ENCODE data around the gene VEGFA.
A peak's percentile ranks its signal among the peaks of the same experiment; 100 is the strongest.

Gene VEGFA

GRCh38 chr6:43796903-43797890 lies 27.2 kb downstream of the VEGFA start:
- Histone ChIP-seq H3K9ac (ENCODE audit: low read length) (no peak overlapping the region), H3K9me3 (ENCODE audit: insufficient read depth, low read depth, low read length) (no peaks in the 10 kb centered on the region), H3K79me1 (ENCODE audit: low read length) (peaks cover 33% of the 10 kb centered on the region), H3K4me2 (ENCODE audit: low read length) (no peak overlapping the region), H3K18ac (ENCODE audit: low read length) (peak overlapping the region; percentile 36), H3K14ac (ENCODE audit: low read length) (peak overlapping the region; percentile 42), H2AFZ (ENCODE audit: insufficient read depth, low read length, poor library complexity) (no peak overlapping the region), H2BK12ac (ENCODE audit: low read length) (peak overlapping the region; percentile 75), H3K4ac (ENCODE audit: low read depth, low read length) (no peak overlapping the region), H4K8ac (ENCODE audit: low read depth, low read length) (peak overlapping the region; percentile 22), H4K12ac (ENCODE audit: low read depth, low read length) (no peak overlapping the region), H3K27ac (ENCODE audit: low read depth, low read length) (peak overlapping the region; percentile 16), H3K79me2 (ENCODE audit: control insufficient read depth, insufficient read depth, low read length, poor library complexity) (peaks cover 2% of the 10 kb centered on the region), H2BK5ac (ENCODE audit: low read depth, low read length, poor library complexity) (peak overlapping the region; percentile 1), H3K23ac (ENCODE audit: low read length) (no peak overlapping the region), H3K36me3 (ENCODE audit: control insufficient read depth in 1 of 2, insufficient read depth in 2 of 2, low read length in 2 of 2) (no peaks in the 10 kb centered on the region), H2BK120ac (ENCODE audit: insufficient read depth, low read length, poor library complexity) (peak overlapping the region; percentile 81), H3K4me3 (ENCODE audit: low read depth, low read length) (no peak overlapping the region), H2AK5ac (ENCODE audit: low read length) (peak overlapping the region; percentile 33), H3K27me3 (ENCODE audit: insufficient read depth, low read length) (no peaks in the 10 kb centered on the region), H3K4me1 (ENCODE audit: control insufficient read depth in 1 of 2, insufficient read depth in 2 of 2, low read length in 2 of 2) (peaks cover 25 to 33% of the 10 kb centered on the region in 2 experiments), H4K91ac (ENCODE audit: low read depth, low read length) (peak overlapping the region; percentile 91)
- DNase-seq, result no peak
- WGBS (ENCODE audit: extremely low coverage, insufficient coverage, insufficient read length), result no CpG with 5 or more reads among the region's 11 CpGs

GRCh38 chr6:43797919-43798318 lies 27.9 kb downstream of the VEGFA start:
- H3K23ac ChIP-seq (ENCODE audit: low read length), result no peak overlapping the region
- WGBS (ENCODE audit: extremely low coverage, insufficient coverage, insufficient read length), result no CpG with 5 or more reads among the region's 11 CpGs
- H3K4me3 ChIP-seq (ENCODE audit: low read depth, low read length), result no peak overlapping the region
- H4K12ac ChIP-seq (ENCODE audit: low read depth, low read length), result no peak overlapping the region
- H4K91ac ChIP-seq (ENCODE audit: low read depth, low read length), result peak overlapping the region; percentile 61
- H3K9ac ChIP-seq (ENCODE audit: low read length), result no peak overlapping the region
- H3K4ac ChIP-seq (ENCODE audit: low read depth, low read length), result peak overlapping the region; percentile 3
- peak overlapping the region; percentile 36 for H3K18ac ChIP-seq (ENCODE audit: low read length)
- H3K27me3 ChIP-seq (ENCODE audit: insufficient read depth, low read length), result no peaks in the 10 kb centered on the region
- H3K79me1 ChIP-seq (ENCODE audit: low read length), result peaks cover 33% of the 10 kb centered on the region
- peak overlapping the region; percentile 81 for H2BK120ac ChIP-seq (ENCODE audit: insufficient read depth, low read length, poor library complexity)
- H3K36me3 ChIP-seq (ENCODE audit: control insufficient read depth in 1 of 2, insufficient read depth in 2 of 2, low read length in 2 of 2), result no peaks in the 10 kb centered on the region
- no peak overlapping the region for H3K4me2 ChIP-seq (ENCODE audit: low read length)
- H2BK5ac ChIP-seq (ENCODE audit: low read depth, low read length, poor library complexity), result peak overlapping the region; percentile 3
- H2AFZ ChIP-seq (ENCODE audit: insufficient read depth, low read length, poor library complexity), result no peak overlapping the region
- H2AK5ac ChIP-seq (ENCODE audit: low read length), result peak overlapping the region; percentile 33
- peak overlapping the region; percentile 2 for H4K8ac ChIP-seq (ENCODE audit: low read depth, low read length)
- DNase-seq, result no peak
- H3K79me2 ChIP-seq (ENCODE audit: control insufficient read depth, insufficient read depth, low read length, poor library complexity), result peaks cover 2% of the 10 kb centered on the region
- H3K4me1 ChIP-seq (ENCODE audit: control insufficient read depth in 1 of 2, insufficient read depth in 2 of 2, low read length in 2 of 2), result peaks cover 25 to 33% of the 10 kb centered on the region in 2 experiments
- peak overlapping the region; percentile 42 for H3K14ac ChIP-seq (ENCODE audit: low read length)
- no peak overlapping the region for H3K27ac ChIP-seq (ENCODE audit: low read depth, low read length)
- H3K9me3 ChIP-seq (ENCODE audit: insufficient read depth, low read depth, low read length), result no peaks in the 10 kb centered on the region
- H2BK12ac ChIP-seq (ENCODE audit: low read length), result peak overlapping the region; percentile 75

- Histone ChIP-seq H3K23ac (ENCODE audit: low read length) (no peak overlapping the region), H2BK5ac (ENCODE audit: low read depth, low read length, poor library complexity) (peak overlapping the region; percentile 63)
These were observed 28.9 kb downstream of the VEGFA start for GRCh38 chr6:43798688-43799444.

GRCh38 chr6:43799551-43800297 lies 29.7 kb downstream of the VEGFA start:
- H2BK5ac ChIP-seq (ENCODE audit: low read depth, low read length, poor library complexity), result peak overlapping the region; percentile 63
- H3K4me3 ChIP-seq (ENCODE audit: low read depth, low read length), result no peak overlapping the region
- peaks cover 33% of the 10 kb centered on the region for H3K79me1 ChIP-seq (ENCODE audit: low read length)
- peak overlapping the region; percentile 45 for H4K12ac ChIP-seq (ENCODE audit: low read depth, low read length)
- H3K79me2 ChIP-seq (ENCODE audit: control insufficient read depth, insufficient read depth, low read length, poor library complexity), result peaks cover 2% of the 10 kb centered on the region
- peak overlapping the region; percentile 67 for H3K14ac ChIP-seq (ENCODE audit: low read length)
- H3K27ac ChIP-seq (ENCODE audit: low read depth, low read length), result peak overlapping the region; percentile 65
- peak overlapping the region; percentile 94 for H4K91ac ChIP-seq (ENCODE audit: low read depth, low read length)
- peak overlapping the region; percentile 79 for H2BK120ac ChIP-seq (ENCODE audit: insufficient read depth, low read length, poor library complexity)
- WGBS (ENCODE audit: extremely low coverage, insufficient coverage, insufficient read length), result 100% methylated on average over 2 of the region's 6 CpGs
- peak overlapping the region; percentile 78 for H4K8ac ChIP-seq (ENCODE audit: low read depth, low read length)
- H3K27me3 ChIP-seq (ENCODE audit: insufficient read depth, low read length), result no peaks in the 10 kb centered on the region
- H2AK5ac ChIP-seq (ENCODE audit: low read length), result peak overlapping the region; percentile 80
- peak overlapping the region; percentile 76 for H2BK12ac ChIP-seq (ENCODE audit: low read length)
- no peak overlapping the region for H3K4me2 ChIP-seq (ENCODE audit: low read length)
- peak overlapping the region; percentile 38 for H3K4ac ChIP-seq (ENCODE audit: low read depth, low read length)
- peaks cover 33 to 42% of the 10 kb centered on the region in 2 experiments for H3K4me1 ChIP-seq (ENCODE audit: control insufficient read depth in 1 of 2, insufficient read depth in 2 of 2, low read length in 2 of 2)
- H3K23ac ChIP-seq (ENCODE audit: low read length), result no peak overlapping the region
- DNase-seq, result peak in 1 of 2 donors; percentile 7
- no peak overlapping the region for H3K9ac ChIP-seq (ENCODE audit: low read length)
- peak overlapping the region; percentile 78 for H3K18ac ChIP-seq (ENCODE audit: low read length)
- no peaks in the 10 kb centered on the region for H3K36me3 ChIP-seq (ENCODE audit: control insufficient read depth in 1 of 2, insufficient read depth in 2 of 2, low read length in 2 of 2)
- no peak overlapping the region for H2AFZ ChIP-seq (ENCODE audit: insufficient read depth, low read length, poor library complexity)
- H3K9me3 ChIP-seq (ENCODE audit: insufficient read depth, low read depth, low read length), result no peaks in the 10 kb centered on the region

More at GRCh38 chr6:43798688-43799444, 28.9 kb downstream of the VEGFA start:
- H3K79me1 ChIP-seq (ENCODE audit: low read length), result peaks cover 33% of the 10 kb centered on the region
- H3K9me3 ChIP-seq (ENCODE audit: insufficient read depth, low read depth, low read length), result no peaks in the 10 kb centered on the region
- peak overlapping the region; percentile 76 for H2BK12ac ChIP-seq (ENCODE audit: low read length)
- no peak overlapping the region for H3K4me3 ChIP-seq (ENCODE audit: low read depth, low read length)
- no peak overlapping the region for H3K9ac ChIP-seq (ENCODE audit: low read length)
- H2AFZ ChIP-seq (ENCODE audit: insufficient read depth, low read length, poor library complexity), result peak overlapping the region; percentile 20
- H3K4me2 ChIP-seq (ENCODE audit: low read length), result peak overlapping the region; percentile 28
- peak overlapping the region; percentile 81 for H2BK120ac ChIP-seq (ENCODE audit: insufficient read depth, low read length, poor library complexity)
- H3K4me1 ChIP-seq (ENCODE audit: control insufficient read depth in 1 of 2, insufficient read depth in 2 of 2, low read length in 2 of 2), result peaks cover 25 to 35% of the 10 kb centered on the region in 2 experiments
- peak overlapping the region; percentile 38 for H3K4ac ChIP-seq (ENCODE audit: low read depth, low read length)
- peak overlapping the region; percentile 81 for H3K18ac ChIP-seq (ENCODE audit: low read length)
- no peaks in the 10 kb centered on the region for H3K36me3 ChIP-seq (ENCODE audit: control insufficient read depth in 1 of 2, insufficient read depth in 2 of 2, low read length in 2 of 2)
- H4K91ac ChIP-seq (ENCODE audit: low read depth, low read length), result peak overlapping the region; percentile 94
- H2AK5ac ChIP-seq (ENCODE audit: low read length), result peak overlapping the region; percentile 80
- DNase-seq, result peak; percentile 98
- H4K8ac ChIP-seq (ENCODE audit: low read depth, low read length), result peak overlapping the region; percentile 78
- H4K12ac ChIP-seq (ENCODE audit: low read depth, low read length), result peak overlapping the region; percentile 45
- WGBS (ENCODE audit: extremely low coverage, insufficient coverage, insufficient read length), result no CpG with 5 or more reads among the region's 10 CpGs
- H3K27me3 ChIP-seq (ENCODE audit: insufficient read depth, low read length), result no peaks in the 10 kb centered on the region
- peak overlapping the region; percentile 68 for H3K27ac ChIP-seq (ENCODE audit: low read depth, low read length)
- peaks cover 2% of the 10 kb centered on the region for H3K79me2 ChIP-seq (ENCODE audit: control insufficient read depth, insufficient read depth, low read length, poor library complexity)
- peak overlapping the region; percentile 67 for H3K14ac ChIP-seq (ENCODE audit: low read length)

All from trophoblast cell (in vitro differentiated cells and primary cell).